NCI-H1694 treated with DMSO at 0.1 percent for 48 hours (cell line): ENCODE data around the gene ZMAT3.
"Not testable (repeated sequence)": the region's sequence is repeated elsewhere in the genome, so short reads cannot be mapped to it uniquely, and the experiment has no call there.

ENCODE experiments used
- DNase-seq: peaks from one replicate; lab custom pipeline; 2025; lab: John Stamatoyannopoulos, UW

Gene ZMAT3, protein sequence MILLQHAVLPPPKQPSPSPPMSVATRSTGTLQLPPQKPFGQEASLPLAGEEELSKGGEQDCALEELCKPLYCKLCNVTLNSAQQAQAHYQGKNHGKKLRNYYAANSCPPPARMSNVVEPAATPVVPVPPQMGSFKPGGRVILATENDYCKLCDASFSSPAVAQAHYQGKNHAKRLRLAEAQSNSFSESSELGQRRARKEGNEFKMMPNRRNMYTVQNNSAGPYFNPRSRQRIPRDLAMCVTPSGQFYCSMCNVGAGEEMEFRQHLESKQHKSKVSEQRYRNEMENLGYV

DNA sequence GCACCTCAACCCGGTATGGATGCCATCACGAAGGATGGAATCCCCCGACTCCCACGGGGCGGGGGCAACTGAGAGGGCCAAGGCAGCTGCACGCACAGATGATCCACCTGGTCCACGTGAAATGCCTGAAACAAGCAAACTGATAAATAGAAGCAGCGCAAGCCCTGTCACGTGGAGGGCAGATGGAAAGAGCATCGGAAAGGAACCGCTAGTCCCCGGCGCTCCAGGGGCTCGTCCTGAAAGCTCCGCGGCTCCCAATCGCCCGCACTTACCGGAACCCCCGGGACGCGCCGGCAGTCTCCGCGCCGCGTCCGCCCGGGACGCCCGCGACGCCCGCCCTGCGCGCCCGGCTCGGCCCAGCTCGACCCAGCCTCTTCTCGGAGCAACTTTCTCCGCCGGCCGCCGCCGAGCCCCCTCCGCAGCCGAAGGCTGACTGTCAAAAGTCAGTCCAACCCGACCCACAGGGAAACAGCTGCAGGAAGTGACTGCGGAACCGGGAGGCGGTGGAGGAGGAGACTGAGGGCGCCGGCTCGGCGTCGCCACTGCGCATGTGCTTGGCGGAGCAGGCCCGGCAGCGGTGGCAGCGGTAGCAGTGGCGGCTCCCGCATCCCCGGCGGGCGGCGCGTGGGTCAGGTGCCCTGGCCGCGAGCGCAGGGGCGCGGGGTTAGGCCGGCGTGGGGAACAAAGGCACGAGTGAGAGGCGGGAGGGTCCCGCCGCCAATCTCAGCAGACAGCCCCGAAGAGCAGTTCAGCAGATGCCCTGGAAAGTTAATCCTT is at the start of gene ZMAT3:
Gene ZMAT3 (minus strand): TSS at position 487 of the 777 bp plus-strand sequence. CDS start 4,057 bp downstream, outside the sequence.
- DNase-seq, result peak; percentile 64

DNA sequence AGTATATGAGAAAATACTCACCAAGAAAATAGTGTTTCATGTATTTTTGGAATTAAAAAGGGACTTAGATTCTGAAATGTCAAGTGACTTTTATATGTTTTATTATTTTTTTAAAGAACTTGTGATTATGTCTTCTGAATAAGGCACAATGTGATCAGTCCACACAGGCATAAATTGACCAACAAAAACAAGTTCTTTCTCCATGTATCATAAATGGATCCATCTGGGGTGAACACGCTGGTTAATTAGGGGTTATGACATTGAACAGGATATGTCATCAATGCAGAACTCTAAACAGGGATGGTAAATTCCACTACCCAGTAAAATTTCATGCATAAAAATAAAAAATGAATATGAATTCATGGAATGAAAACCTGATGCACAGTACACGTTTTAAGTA is 45.2 kb upstream of the ZMAT3 start:
- DNase-seq, result no peak

DNA sequence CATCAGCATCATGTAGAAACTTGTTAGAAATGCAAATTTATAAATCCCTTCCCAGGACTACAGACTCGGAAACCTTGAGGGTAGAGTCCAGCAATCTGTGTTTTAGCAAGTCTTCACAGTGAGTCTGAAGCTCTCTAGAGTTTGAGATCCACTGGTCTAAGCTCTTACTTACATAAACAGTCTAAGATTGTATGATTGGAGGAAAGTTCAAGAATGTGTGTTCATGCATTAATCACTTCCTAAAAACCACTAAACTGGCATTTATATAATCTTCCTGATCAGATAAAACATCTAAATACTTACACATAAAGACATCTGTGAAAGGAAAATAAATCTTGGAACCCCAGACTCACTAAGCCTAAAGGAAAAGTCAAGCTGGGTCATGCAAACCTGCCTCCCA is 43.8 kb upstream of the ZMAT3 start:
- not testable (repeated sequence) for DNase-seq

DNA sequence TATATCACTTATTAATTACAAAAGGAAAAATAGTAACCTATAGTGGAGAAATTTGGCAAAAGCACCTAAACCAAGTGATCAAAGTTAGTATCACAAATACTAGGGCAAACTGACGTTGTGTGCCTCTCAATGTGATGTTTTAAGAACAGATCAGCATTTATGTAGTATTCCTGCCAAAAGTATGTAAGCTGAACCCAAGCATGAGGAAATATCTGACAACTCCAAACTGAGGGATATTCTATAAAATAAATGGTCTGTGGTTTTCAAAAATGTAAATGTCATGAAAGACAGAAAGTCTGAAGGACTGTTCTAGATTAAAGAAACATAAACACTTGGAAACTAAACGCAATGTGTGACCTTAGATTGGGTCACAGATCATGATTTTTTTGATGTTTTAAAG is 42.3 kb upstream of the ZMAT3 start:
- no peak for DNase-seq

DNA sequence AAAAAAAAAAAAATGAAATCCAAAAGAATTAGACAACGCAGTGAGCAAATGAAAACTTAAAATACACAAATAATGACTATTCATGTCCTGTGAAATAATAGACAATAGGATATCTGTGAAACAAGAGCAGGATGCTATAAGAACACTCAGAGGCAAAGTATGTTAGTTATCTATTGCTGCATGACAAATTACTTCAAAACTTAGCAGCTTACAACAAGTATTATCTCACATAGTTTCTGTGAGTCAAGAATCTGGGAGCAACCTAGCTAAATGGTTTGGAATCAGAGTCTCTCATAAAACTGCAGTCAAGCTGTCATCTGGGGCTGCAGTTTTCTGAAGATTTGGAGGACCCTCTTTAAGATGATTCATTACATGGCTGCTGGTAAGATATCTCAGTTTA is 36.5 kb upstream of the ZMAT3 start:
- no peak for DNase-seq

DNA sequence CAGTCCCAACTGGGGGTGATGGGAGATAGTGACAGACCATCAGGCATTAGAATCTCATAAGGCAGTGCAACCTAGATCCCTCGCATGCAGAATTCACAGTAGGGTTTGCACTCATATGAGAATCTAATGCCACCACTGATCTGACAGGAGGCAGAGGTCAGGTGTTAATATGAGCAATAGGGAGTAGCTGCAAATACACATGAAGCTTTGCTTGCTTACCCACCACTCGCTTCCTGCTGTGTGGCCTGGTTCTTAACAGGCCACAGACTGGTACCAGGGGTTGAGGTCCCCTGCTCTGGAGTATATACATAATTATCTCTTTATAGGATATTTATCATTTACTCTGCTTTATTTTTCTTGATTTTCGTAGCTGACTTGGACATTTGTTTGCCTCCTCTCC is 36.0 kb upstream of the ZMAT3 start:
- DNase-seq, result no peak

DNA sequence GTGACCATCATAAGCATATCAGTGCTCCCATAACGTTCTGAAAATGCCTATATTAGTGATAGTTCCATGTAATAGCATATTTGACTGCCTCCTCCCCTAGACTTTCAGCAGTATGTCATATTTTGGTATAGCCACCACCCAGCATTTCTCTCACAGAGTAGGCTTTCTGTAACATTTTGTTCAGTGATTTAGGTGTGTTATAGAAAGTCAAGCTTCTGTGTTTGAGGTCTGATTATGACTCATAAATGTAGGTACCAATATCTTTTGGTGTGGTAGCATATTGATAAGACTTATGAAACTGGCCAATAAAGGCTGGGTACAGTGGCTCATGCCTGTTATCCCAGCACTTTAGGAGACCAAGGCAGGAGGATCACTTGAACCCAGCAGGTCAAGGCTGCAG is 34.3 kb upstream of the ZMAT3 start:
- no peak for DNase-seq

DNA sequence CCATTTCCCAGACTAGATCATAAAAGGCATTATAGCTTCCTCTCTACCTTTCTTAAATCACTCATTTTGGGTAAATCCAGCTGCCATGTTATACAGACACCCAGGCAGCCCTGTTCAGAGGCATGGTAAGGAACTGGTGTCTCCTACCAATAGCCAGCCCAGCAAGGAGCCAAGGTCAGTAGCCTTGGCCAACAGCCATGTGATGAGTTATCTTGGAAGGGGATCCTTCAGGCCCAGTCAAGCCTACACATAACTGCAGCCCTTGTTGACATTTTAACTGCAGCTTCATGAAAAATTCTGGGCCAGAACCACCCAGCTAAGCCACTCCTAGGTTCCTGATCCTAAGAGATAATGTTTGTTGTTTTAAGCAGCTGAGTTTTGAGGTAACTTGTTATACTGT is 29.0 kb upstream of the ZMAT3 start:
- no peak for DNase-seq

DNA sequence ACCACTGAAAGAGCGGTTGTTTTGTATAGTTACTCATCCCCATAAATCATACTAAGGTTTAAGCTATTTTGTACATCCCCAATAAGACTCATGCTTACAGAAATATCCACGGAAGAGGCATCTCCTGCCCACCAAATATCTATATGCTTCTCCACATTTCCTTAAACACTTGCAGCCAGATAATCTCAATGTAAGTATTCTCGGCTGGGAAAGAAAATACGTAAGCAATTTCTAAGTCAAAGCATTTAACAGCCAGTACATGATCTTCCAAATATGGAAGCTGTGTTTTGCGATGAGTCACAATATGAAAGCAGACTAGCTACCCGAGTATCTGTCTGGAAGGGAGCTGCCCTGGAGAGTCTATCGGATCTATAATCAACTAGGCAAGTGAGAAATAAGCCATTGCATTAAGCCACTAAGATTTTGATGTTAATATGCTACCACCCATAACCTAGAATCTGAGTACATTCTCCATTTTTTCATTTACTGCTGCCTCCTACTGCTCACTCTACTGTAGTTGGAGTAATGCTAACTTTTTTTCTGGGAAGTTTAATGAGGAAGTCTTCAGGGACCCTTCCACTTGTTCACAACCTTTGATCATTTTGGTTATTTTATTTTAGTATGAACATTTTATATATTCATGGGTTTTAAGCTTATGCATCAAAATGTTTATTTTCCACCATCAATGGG is 26.9 kb upstream of the ZMAT3 start:
- DNase-seq, result no peak

DNA sequence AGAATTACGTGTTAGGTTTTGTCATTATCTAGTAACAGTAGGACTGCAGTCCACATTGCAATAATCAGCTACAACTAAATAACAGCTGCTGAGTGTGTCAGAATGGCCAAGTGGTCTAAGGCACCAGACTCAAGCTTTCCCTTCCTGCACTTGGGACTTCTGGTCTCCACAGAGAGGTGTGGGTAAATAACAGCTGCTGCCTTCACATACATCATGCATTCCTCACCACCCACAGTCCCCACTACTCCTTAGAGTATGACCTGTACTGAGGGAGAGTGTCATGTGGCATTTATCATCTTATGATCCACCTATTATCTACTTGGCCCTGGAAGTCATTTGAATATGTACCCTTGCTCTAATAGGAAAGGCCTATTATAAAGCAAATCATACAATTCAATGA is 22.2 kb upstream of the ZMAT3 start:
- DNase-seq, result no peak

DNA sequence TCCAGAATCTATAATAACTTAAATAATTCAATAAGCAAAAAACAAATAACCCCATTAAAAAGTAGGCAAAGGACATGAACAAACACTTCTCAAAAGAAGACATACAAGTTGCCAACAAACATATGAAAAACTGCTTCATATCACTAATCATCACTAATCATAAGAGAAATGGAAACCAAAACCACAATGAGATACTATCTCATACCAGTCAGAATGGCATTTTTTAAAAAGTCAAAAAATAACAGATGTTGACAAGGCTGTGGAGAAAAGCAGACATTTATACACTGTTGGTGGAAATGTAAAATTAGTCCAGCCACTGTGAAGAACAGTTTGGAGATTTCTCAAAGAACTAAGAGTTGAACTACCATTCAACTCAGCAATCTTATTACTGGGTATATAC is 19.5 kb upstream of the ZMAT3 start:
- no peak for DNase-seq

DNA sequence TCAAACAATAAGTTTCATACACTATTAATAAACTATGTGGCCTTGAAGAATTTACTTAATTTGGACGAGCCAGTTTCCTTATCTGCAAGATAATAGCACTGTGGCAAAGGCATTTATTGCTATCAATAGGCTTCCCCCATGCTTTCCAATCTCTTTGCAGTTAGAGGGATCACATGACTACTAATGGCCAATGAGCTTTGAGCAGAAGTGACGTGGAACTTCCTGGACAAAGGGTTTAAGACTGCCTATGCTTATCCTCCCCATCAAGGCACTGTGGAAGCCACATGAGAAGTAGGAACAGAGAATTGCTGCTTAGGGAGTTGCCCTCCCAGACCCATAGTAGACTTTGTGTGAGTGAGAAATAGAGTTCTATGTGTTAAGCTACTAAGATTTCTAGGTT is 16.7 kb upstream of the ZMAT3 start:
- no peak for DNase-seq

DNA sequence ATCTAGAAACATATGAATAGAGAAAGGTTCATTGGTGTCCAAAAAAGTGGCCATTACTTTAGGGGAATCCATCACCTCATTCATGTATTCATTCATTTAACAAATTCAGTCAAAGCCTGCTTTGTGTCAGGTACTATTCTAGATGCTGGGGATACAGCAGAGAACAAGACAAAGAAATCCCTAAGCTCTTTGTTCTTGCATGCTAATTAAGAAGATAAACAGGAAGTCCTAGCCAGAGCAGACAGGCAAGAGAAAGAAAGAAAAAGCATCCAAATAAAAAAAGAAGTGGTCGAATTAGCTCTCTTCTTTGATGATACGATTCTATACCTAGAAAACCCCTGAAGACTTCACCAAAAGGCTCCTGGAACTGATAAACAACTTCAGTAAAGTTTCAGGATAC is 12.4 kb upstream of the ZMAT3 start:
- DNase-seq, result no peak

DNA sequence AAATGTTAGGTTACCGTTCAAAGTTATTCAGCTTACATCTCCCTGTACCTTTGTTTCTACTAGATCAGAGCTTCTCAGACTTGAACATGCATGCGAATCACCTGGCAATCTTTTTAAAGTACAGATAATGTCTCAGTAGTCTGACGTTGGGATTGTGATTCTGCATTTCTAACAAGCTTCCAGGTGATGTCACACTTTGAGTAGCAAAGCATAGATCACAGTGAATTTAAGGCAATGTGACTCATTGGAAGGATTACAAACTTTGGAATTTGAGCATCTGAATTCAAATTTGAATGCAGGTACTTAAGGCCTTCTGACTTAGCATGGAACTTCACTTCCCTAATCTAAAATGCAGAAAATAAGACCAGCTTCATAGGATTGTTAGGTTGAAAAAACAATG is 10.8 kb upstream of the ZMAT3 start:
- DNase-seq, result no peak

DNA sequence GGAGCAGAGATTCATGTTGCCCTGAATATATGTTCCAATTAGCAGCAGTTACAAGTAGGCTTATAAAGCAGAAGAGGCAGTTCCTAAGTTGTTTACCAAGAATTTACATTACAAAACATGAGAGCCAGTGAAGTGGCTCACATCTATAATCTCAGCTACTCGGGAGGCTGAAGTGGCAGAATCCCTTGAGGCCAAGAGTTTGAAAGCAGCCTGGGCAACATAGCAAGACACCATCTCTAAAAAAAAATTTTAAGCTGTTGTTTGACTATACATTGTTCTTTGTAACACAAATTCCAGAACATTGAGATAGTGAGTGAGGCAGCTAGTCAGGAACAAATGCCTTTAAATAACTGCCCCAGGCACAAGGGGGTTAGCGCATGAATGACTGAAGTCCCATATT is 10.3 kb upstream of the ZMAT3 start:
- no peak for DNase-seq

DNA sequence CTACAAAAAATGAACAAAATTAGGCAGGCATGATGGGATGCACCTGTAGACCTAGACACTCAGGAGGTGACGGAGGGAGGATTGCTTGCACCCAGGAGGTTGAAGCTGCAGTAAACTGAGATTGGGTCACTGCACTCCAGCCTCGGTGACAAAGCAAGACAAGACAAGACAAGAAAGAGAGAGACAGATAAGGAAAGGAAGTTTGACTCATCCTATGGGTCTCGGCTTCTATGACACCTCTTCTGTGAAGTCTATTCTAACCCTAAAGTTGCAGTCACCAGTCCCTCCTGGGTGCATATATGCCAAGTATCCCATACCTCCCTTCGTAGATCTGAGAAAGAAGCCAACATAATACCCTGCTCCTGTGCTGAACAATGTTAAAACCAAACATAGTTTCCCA is 7.9 kb upstream of the ZMAT3 start:
- no peak for DNase-seq

DNA sequence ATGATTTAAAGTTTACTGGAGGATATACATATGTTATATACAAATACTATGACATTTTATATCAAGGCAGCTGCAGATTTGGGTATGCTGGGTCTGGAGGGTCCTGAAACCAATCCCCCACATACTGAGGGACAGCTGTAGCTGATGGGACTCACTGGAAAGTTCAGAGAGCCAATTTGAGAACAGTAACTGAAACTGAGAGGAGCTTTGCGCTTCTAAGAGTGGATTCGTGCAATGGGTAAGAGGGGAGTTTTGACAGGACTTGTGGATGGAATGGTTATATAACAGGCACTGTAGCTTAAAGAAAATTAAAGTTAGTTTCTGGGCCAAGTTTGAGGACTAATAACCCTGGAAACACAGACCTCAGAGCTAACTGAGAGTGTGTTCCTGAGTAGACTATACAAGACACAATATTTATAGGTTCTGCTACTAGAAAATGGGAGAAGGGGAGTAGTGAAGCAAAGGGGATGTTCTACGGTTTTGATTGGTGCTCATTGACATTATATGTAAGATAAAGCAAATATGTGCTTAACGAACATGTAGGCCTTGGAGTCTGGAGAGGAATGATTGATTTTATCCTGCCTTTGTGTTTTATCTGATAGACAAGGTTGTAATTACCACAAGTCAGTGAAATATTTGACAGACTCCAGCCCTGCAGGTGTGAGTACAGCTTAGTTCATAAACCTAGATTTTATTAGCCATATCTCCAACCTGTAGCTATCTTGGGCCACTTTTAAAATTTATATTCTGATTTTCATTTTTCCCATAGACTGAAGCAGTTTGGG is 4.8 kb upstream of the ZMAT3 start:
- DNase-seq, result no peak

DNA sequence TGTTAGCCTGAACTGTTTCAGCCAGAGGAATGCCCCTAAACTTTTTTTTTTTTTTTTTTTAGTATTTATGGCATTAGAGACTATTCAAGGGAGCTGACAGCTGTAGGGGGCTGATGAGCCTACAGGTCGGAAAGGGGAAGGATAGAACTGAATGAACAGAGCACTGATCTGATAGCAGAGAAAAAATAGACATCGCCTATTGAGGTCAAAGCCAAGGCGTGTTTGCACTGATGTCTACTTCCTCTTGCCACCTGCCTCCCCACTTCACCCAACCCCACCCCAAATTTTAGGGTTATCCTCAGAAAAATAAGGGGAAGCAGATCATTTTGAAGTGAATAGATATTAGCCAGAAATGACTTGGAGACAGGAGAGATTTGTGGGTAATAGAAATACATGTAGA is 3.0 kb upstream of the ZMAT3 start:
- no peak for DNase-seq

DNA sequence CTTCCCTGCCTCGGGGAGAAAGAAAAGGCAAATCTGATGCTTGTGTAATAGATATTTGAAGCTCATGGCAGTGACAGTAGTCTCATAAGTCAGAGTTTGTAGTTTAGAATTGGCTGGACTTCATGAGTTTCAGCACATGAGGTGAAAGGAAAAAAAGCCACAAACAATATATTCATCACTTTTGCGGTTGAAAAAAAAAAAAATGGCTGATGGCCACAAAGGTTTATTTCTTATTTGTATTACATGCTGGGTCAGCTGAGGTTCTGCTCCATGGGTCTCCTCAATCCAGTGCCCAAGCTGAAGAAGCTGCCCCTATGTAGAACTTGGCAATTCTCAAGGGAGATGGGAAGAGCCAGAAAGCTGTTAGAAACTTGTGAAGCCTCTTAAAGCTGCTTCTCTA is 2.2 kb upstream of the ZMAT3 start:
- DNase-seq, result no peak

DNA sequence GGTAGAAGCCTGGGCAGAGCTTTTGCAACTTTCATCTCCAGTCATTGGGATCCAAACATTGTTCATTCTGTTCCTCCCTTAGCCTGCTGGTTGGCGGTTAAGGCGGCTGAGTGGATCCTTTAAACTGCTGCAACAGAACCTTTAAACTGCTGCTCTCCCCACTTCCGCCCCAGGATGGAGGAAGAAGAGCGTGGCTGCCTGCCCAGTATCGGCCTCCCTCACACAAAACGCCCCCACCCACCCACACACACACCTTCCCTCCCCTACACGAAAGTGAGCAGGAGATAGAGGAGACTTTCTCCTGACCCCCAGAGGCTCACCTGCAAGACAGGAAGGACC is 460 bp upstream of the ZMAT3 start:
- peak; percentile 39 for DNase-seq

DNA sequence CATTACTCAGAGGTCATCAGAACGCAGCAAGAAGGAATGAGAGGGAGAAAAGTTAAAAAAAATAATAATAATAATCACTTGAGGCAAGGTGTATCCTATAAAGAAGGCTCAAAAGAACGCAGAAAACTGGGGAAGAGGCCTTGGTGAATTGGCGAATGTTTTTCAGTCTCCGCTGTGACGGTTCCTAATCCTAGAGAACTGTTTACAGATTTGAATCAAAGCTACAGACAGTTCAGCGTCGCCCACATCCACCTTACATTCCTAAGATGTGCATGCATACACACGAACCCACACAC is 634 bp downstream of the ZMAT3 start:
- DNase-seq, result no peak

DNA sequence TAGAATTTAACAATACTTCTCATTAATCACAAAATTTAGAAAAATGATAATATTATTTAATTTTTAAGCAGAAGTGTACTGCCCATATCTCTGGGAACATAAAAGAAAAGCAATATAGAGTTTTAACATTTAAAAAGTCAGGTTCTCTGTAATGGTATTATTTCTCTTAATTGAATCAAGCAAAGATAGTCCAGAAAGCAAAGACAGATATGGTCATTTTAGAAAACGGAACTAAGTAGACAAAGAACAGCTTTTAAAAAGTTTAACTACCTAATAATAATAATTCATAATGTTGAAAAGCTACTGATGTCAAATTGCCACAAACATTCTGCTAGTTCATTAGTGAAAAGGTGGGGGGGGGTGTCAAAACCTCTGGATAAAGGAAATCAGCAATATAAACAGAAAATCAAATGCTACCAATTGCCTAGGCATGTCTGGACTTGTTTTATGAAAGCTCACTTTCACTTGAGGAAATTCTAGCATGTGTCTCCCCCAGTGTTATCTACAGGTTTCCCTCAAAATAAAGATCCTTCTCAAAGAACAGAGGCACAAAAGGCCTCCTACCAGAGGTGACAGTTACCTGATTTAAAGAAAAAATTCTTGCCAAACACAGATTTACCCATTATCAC is 1.7 kb downstream of the ZMAT3 start:
- DNase-seq, result no peak
